Adrenal gland (tissue), 12 donors: ENCODE measurements around the gene KRTAP10-1. TPM values are rescaled to one million over a fixed set of nuclear protein-coding genes. Genes with fewer than 3 reads are reported as not detected.
A peak's percentile ranks its signal among the peaks of the same experiment; 100 is the strongest.

Experiments
- DNase-seq, 7 donors: peaks; one replicate each; pipeline ENCODE4 v3.0.0-alpha.2; 2019 to 2020
- H3K27ac ChIP-seq, 5 donors: fragments of 200-600 bp; sonication (generic) in 4 of 5; 1 replicate in 3 of 5; 2 replicates in 2 of 5; pipeline versions ENCODE4 v1.5.1 to v1.8.0; 2016 to 2020; ENCODE audit warnings: mild to moderate bottlenecking in 1 of 5
- H3K27me3 ChIP-seq: fragments of 200-600 bp; 2 replicates; pipeline ENCODE4 v1.8.0; 2021
- H3K36me3 ChIP-seq, 2 donors: fragments of 200-600 bp; replicated peaks in 1 of 2; 1 replicate in 1 of 2; 2 replicates in 1 of 2; pipeline versions ENCODE4 v1.5.1 to v1.8.0; 2018 to 2022
- H3K4me1 ChIP-seq, 2 donors: fragments of 200-600 bp; replicated peaks in 1 of 2; 1 replicate in 1 of 2; 2 replicates in 1 of 2; pipeline versions ENCODE4 v1.5.1 to v1.8.0; 2018 to 2021
- H3K4me3 ChIP-seq, 4 donors: fragments of 200-600 bp; sonication (generic) in 3 of 4; one replicate each; pipeline ENCODE4 v1.5.1; 2016 to 2018
- H3K9me3 ChIP-seq, 3 donors: fragments of 200-600 bp; sonication (generic) in 1 of 3; replicated peaks in 1 of 3; 1 replicate in 2 of 3; 2 replicates in 1 of 3; pipeline versions ENCODE4 v1.5.1 to v1.8.0; 2016 to 2021
- CTCF ChIP-seq, 6 experiments: fragments of 450-650 bp in 4 of 6; fragments of 200-600 bp in 2 of 6; sonication (generic) in 1 of 6; IDR thresholded peaks; 1 replicate in 5 of 6; 2 replicates in 1 of 6; pipeline versions ENCODE4 v1.5.1 to v1.8.0; 2016 to 2021; ENCODE audit warnings: antibody characterized with exemption in 6 of 6, mild to moderate bottlenecking in 2 of 6, moderate library complexity in 1 of 6
- POLR2A ChIP-seq, 2 donors: fragments of 450-650 bp; IDR thresholded peaks; one replicate each; pipeline ENCODE4 v1.6.1; 2017; ENCODE audit warnings: antibody characterized with exemption in 2 of 2, mild to moderate bottlenecking in 2 of 2, moderate library complexity in 1 of 2
- WGBS, 4 donors: extraction: QIAGEN DNeasy Blood & Tissue Kit in 2 of 4; methylation state at CpG; one replicate each; pipeline versions ENCODE4 v1.1.5 to v1.1.7; 2013 to 2017; 5-methylcytosine and 5-hydroxymethylcytosine counted together
- intact Hi-C, 2 donors: fragments of 100-400 bp; cut with DNase I; formaldehyde crosslinking; loops; one replicate each; pipeline versions ENCODE4 v1.14.1 to v1.15.0; 2022 to 2023
- polyA plus RNA-seq, 3 donors: library from polyadenylated mRNA; stranded (reverse); fragments of 200-250 nt in 2 of 3; fragments of 350-450 nt in 1 of 3; fragmentation: Illumina TruSeq in 1 of 3; extraction: RNeasy Lipid Tissue Mini Kit (QIAGEN cat#74804) in 1 of 3; gene quantifications; one replicate each; pipeline ENCODE4 v1.2.3, GENCODE V29; 2013 to 2014
- total RNA-seq, 9 donors: library from RNA; depleted of rRNA in 4 of 9; stranded (reverse); fragments of >200 nt in 4 of 9; fragments of 120-200 nt in 1 of 9; fragmentation: NEBNext Ultra II Directional in 1 of 9; extraction: Animal tissue kit (Norgen Biotek cat#: 25700) in 1 of 9; gene quantifications; one replicate each; pipeline versions ENCODE4 v1.1.0 to v1.2.4, GENCODE V29; 2013 to 2023
- donor health status: healthy with polysubstance abuse.
- donor health status: Bipolar disorder and iron deficiency.
- donor health status: DM: yes; HTN: yes; CAD: no.
- donor health status: DM: no; HTN: no; CAD: no.
- donor health status: DM: no; HTN: no; CAD: no.
- donor health status: DM: yes; HTN: yes; CAD: no.

KRTAP10-1 gene
- total and polyA plus RNA-seq, 12 donors, result not detected

DNA sequence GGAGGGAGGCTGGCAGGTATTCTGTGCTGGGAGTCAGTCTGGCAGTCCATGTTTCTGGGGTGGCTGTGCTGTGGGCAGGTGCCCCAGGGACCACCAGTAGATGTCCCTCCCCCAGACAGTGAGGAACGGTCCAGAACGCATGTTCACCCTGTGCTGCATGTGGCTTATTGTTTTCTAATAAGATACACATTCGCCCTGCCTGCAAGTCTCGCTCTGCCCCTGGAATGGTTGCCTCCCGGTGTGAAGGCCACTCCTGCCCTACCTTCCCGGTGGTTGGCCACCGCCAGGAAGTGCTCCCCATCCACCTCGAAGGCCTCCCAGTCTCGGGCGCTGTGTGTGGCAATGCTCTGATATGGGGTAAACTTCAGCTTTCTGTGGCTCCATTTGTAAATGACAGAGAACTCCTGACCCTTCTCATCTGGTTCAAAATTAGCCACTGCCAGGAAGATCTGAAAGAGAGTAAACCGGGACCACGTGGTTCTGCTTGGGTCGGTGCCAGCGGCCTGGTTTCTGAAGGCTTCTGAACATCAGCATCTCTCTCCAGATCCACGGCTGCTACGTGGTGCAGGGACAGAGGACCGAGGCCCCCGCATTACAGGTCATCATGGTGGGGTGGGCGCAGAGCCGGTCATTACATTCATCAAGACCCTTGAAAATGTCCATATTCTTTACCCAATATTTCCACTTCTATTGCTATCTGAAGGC, 14.5 kb downstream of the KRTAP10-1 start:
- 78 to 88% (median 83%) methylated on average over 19 to 20 of the region's 20 CpGs for WGBS, 4 donors
- no peak overlapping the region for H3K4me3 ChIP-seq
- H3K36me3 ChIP-seq, result no peaks in the 10 kb centered on the region
- intact Hi-C loops, result no loop called here
- TF ChIP-seq CTCF (IDR thresholded peaks at IDR 0.05) (no peak), POLR2A (IDR thresholded peaks at IDR 0.05) (no peak)
- H3K4me1 ChIP-seq, result no peaks in the 10 kb centered on the region
- H3K27me3 ChIP-seq, result no peaks in the 10 kb centered on the region
- no peak overlapping the region for H3K27ac ChIP-seq
- peak in 2 of 7 donors; percentile 15 to 17 for DNase-seq
- no peaks in the 10 kb centered on the region for H3K9me3 ChIP-seq

DNA sequence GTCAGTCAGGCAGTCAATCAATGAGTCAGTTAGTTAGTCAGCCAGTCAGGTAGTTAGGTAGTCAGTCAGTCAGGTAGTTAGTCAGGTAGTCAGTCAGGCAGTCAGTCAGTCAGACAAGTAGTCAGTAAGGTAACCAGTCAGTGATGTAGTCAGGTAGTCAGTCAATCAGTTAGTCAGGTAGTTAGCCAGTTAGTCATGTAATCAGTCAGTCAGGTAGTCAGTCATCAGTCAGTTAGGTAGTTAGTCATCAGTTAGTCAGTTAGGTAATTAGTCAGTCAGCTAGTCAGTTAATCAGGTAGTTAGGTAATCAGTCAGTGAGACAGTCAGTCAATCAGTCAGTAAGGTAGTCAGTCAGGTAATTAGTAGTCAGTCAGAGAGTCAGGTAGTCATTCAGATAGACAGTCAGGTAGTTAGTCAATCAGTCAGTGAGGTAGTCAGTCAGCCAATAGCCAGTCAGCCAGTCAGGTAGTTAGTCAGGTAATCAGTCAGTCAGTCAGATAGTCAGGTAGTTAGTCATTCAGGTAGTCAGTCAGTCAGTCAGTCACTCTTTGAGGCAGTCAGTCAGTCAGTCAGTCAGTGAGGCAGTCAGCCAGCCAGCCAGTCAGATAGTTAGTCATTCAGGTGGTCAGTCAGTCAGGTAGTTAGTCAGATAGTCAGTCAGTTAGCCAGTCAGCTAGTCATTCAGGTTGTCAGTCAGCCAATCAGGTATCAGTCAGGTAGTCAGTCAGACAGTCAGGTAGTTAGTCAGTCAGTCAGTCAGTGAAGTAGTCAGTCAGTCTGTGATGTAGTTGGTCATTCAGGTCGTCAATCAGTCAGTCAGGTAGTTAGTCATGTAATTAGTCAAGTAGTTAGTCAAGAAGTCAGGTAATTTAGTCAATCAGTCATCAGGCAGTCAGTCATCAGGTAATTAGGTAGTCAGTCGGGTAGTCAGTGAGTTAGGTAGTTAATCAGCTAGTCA, 15.3 kb downstream of the KRTAP10-1 start:
- Histone ChIP-seq H3K4me1 (no peaks in the 10 kb centered on the region), H3K27ac (no peak overlapping the region), H3K9me3 (no peaks in the 10 kb centered on the region), H3K27me3 (no peaks in the 10 kb centered on the region), H3K36me3 (no peaks in the 10 kb centered on the region), H3K4me3 (no peak overlapping the region)
- TF ChIP-seq POLR2A (IDR thresholded peaks at IDR 0.05), result no peak
- TF ChIP-seq CTCF (IDR thresholded peaks at IDR 0.05), result no peak
- WGBS, 4 donors, result 61 to 73% (median 67%) methylated on average over 2 of the region's 2 CpGs
- DNase-seq, result peak in 1 of 7 donors; percentile 4
- intact Hi-C loops, result no loop called here

DNA sequence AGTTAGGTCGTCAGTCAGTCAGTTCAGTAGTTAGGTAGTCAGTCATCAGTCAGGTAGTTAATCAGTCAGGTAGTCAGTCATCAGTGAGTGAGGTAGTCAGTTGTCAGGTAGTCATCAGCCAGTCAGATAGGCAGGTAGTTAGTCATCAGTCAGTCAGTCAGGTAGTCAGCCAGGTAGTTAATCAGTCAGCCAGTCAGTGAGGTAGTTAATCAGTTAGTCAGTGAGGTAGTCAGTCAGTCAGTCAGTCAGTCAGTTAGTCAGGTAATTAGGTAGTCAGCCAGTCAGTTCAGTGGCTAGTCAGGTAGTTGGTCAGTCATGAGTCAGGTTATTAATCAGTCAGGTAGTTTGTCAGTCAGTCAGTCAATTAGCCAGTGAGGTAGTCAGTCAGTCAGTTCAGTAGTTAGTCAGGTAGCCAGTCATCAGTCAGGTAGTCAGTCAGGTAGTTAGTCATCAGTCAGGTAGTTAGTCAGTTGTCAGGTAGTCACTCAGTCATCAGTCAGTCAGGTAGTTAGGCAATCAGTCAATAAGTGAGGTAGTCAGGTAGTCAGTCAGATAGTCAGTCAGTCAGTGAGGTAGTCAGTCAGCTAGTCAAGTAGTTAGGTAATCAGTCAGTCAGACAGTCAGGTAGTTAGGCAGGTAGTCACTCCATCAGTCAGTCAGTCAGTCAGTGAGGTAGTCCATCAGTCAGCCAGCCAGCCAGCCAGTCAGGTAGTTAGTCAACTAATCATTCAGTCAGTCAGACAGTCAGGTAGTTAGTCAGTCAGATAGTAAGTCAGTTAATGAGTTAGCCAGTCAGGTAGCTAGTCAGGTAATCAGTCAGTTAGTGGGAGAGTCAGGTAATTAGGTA, 16.2 kb downstream of the KRTAP10-1 start:
- intact Hi-C loops, result no loop called here
- no peak for TF ChIP-seq POLR2A (IDR thresholded peaks at IDR 0.05)
- TF ChIP-seq CTCF (IDR thresholded peaks at IDR 0.05), result no peak
- H3K4me3 ChIP-seq, result no peak overlapping the region
- no peaks in the 10 kb centered on the region for H3K9me3 ChIP-seq
- no peak overlapping the region for H3K27ac ChIP-seq
- no peaks in the 10 kb centered on the region for H3K27me3 ChIP-seq
- WGBS, 4 donors, result 50 to 81% (median 63%) methylated on average over 1 of the region's 1 CpG
- H3K4me1 ChIP-seq, result no peaks in the 10 kb centered on the region
- H3K36me3 ChIP-seq, result no peaks in the 10 kb centered on the region
- DNase-seq, result peak in 1 of 7 donors; percentile 1
